K562 (cell line): Measurements from ENCODE around the gene COL11A2. TPM values are rescaled to one million over a fixed set of nuclear protein-coding genes. Genes with fewer than 3 reads are reported as not detected.
A peak's percentile ranks its signal among the peaks of the same experiment; 100 is the strongest.

Experiments
- ATAC-seq: fragments of 200-7000 bp; cut with Tn5 transposase; 3 replicates; pipeline ENCODE4 v1.9.1; 2020; ENCODE audit warnings: moderate library complexity
- BruUV-seq: library from RNA; stranded (reverse); fragments of 400-500 nt; replicated peaks from 2 replicates; lab custom pipeline; 2021; lab: Mats Ljungman, UMichigan
- CTCF ChIA-PET: fragments of 300-600 bp; formaldehyde crosslinking; extraction: SDS; loops from one replicate; lab custom pipeline; 2021; ENCODE audit warnings: low intra/inter-chr PET ratio; lab: Yijun Ruan, JAX
- POLR2A ChIA-PET: fragments of 300-600, 350-650 bp; sonication (Branson Sonifier 250); formaldehyde crosslinking; extraction: SDS; loops from one replicate; lab custom pipeline; 2021; ENCODE audit warnings: antibody characterized with exemption, inconsistent platforms; lab: Yijun Ruan, JAX
- DNase-seq, 4 experiments: peaks; one replicate each; pipeline versions ENCODE4 v3.0.0 to v3.0.0-alpha.2; 2011 to 2018; ENCODE audit warnings: low spot score in 3 of 4, mixed read lengths in 3 of 4; ENCODE audit errors: extremely low read depth in 1 of 4
- FAIRE-seq: peaks from 2 replicates; lab custom pipeline; 2011; peaks lifted over from hg19 to GRCh38; lab: Jason Lieb, UNC
- H2AFZ ChIP-seq: 2 replicates; pipeline ENCODE4 v1.6.0; 2011; ENCODE audit warnings: low read depth, low read length, control low read depth, inconsistent platforms
- H3K27ac ChIP-seq: fragments of 200-600 bp; 3 replicates; pipeline ENCODE4 v1.8.0; 2011; ENCODE audit warnings: low read depth, mild to moderate bottlenecking, control low read depth, inconsistent platforms, low read length, moderate library complexity, mixed read lengths; ENCODE audit errors: extremely low read depth
- H3K27me3 ChIP-seq, 2 experiments: fragments of 300-600 bp in 1 of 2; 2 replicates in 1 of 2; 3 replicates in 1 of 2; pipeline versions ENCODE4 v1.6.0 to v1.8.0; 2011; ENCODE audit warnings: inconsistent platforms in 2 of 2, low read length in 2 of 2, mild to moderate bottlenecking in 1 of 2, mixed read lengths in 1 of 2, moderate library complexity in 1 of 2; ENCODE audit not compliant: control insufficient read depth in 2 of 2, insufficient read depth in 2 of 2
- H3K36me3 ChIP-seq: fragments of 300-600 bp; 3 replicates; pipeline ENCODE4 v1.8.0; 2011; ENCODE audit warnings: mild to moderate bottlenecking, low read length, inconsistent platforms; ENCODE audit not compliant: control insufficient read depth, insufficient read depth
- H3K4me1 ChIP-seq, 2 experiments: fragments of 200-600 bp in 1 of 2; replicated peaks in 1 of 2; 2 replicates in 1 of 2; 3 replicates in 1 of 2; pipeline versions ENCODE4 v1.5.1 to v1.8.0; 2011; ENCODE audit warnings: inconsistent platforms in 2 of 2, low read length in 2 of 2, mild to moderate bottlenecking in 1 of 2, mixed read lengths in 1 of 2, moderate library complexity in 1 of 2; ENCODE audit not compliant: control insufficient read depth in 2 of 2, insufficient read depth in 2 of 2
- H3K4me2 ChIP-seq: 2 replicates; pipeline ENCODE4 v1.6.1; 2011; ENCODE audit warnings: low read length, control low read depth, inconsistent platforms, mixed read lengths; ENCODE audit not compliant: insufficient read depth
- H3K4me3 ChIP-seq: fragments of 200-600 bp; sonication (generic), shearing (Covaris generic); 2 replicates; pipeline ENCODE4 v1.5.1; 2016; ENCODE audit warnings: control low read depth, inconsistent platforms
- H3K79me2 ChIP-seq: fragments of 200-600 bp; 3 replicates; pipeline ENCODE4 v1.8.0; 2011; ENCODE audit warnings: low read length, inconsistent platforms; ENCODE audit not compliant: control insufficient read depth, insufficient read depth
- H3K9ac ChIP-seq, 2 experiments: 2 replicates each; pipeline versions ENCODE4 v1.6.0 to v1.6.1; 2011; ENCODE audit warnings: low read depth in 2 of 2, low read length in 2 of 2, control low read depth in 1 of 2, inconsistent platforms in 1 of 2, mild to moderate bottlenecking in 1 of 2, mixed read lengths in 1 of 2; ENCODE audit not compliant: insufficient read depth in 1 of 2
- H3K9me1 ChIP-seq: one replicate; pipeline ENCODE4 v1.6.0; 2011; ENCODE audit warnings: inconsistent platforms, mild to moderate bottlenecking, low read length, moderate library complexity; ENCODE audit not compliant: control insufficient read depth, insufficient read depth
- H3K9me3 ChIP-seq: replicated peaks from 2 replicates; pipeline ENCODE4 v1.5.1; 2011; ENCODE audit warnings: low read depth, low read length, inconsistent platforms; ENCODE audit not compliant: control insufficient read depth, insufficient read depth
- H4K20me1 ChIP-seq: replicated peaks from 2 replicates; pipeline ENCODE4 v1.6.1; 2011; ENCODE audit warnings: low read length, inconsistent platforms, mixed read lengths; ENCODE audit not compliant: control insufficient read depth, insufficient read depth
- BMI1 ChIP-seq: fragments of 150-350 bp; IDR thresholded peaks from 2 replicates; pipeline ENCODE4 v1.6.1; 2014; ENCODE audit warnings: low read length
- CXXC5 ChIP-seq: fragments of 250-450 bp; sonication (Bioruptor Pico); IDR thresholded peaks from 2 replicates; pipeline ENCODE4 v1.8.0; 2022; ENCODE audit warnings: inconsistent platforms, mild to moderate bottlenecking, moderate library complexity
- DEAF1 ChIP-seq: fragments of 450-650 bp; formaldehyde crosslinking; IDR thresholded peaks from 2 replicates; pipeline ENCODE4 v1.4.0; 2020; ENCODE audit warnings: mild to moderate bottlenecking, moderate library complexity
- DIDO1 ChIP-seq: fragments of 450-650 bp; IDR thresholded peaks from 2 replicates; pipeline ENCODE4 v1.6.1; 2016; ENCODE audit warnings: low read depth, missing biosample characterization, missing genetic modification characterization
- NCOR1 ChIP-seq: fragments of 450-650 bp; IDR thresholded peaks from 2 replicates; pipeline ENCODE4 v1.6.1; 2016; ENCODE audit warnings: mild to moderate bottlenecking, moderate library complexity
- RAD21 ChIP-seq, 2 experiments: fragments of 250-450 bp in 1 of 2; fragments of 450-650 bp in 1 of 2; sonication (Bioruptor Pico) in 1 of 2; formaldehyde crosslinking in 1 of 2; IDR thresholded peaks in 1 of 2; conservative IDR thresholded peaks in 1 of 2; 2 replicates each; pipeline versions ENCODE4 v1.4.0 to v1.8.0; 2020 to 2022; ENCODE audit warnings: mild to moderate bottlenecking in 2 of 2, moderate library complexity in 1 of 2
- REST ChIP-seq, 2 experiments: fragments of 450-650 bp; formaldehyde crosslinking in 1 of 2; IDR thresholded peaks; 2 replicates each; pipeline versions ENCODE4 v1.4.0 to v1.6.1; 2014 to 2020; ENCODE audit warnings: mild to moderate bottlenecking in 2 of 2, borderline replicate concordance in 1 of 2, low read depth in 1 of 2
- RFX1 ChIP-seq: fragments of 450-650 bp; IDR thresholded peaks from 2 replicates; pipeline ENCODE4 v1.6.1; 2016; ENCODE audit warnings: mild to moderate bottlenecking, moderate library complexity
- SMC3 ChIP-seq: conservative IDR thresholded peaks from 2 replicates; pipeline ENCODE4 v1.6.1; 2011; ENCODE audit warnings: low read depth, low read length, improper control_type of control experiment; ENCODE audit not compliant: insufficient read depth
- ZNF140 ChIP-seq: fragments of 250-450 bp; sonication (Bioruptor Pico); IDR thresholded peaks from 2 replicates; pipeline ENCODE4 v1.8.0; 2021; ENCODE audit warnings: moderate library complexity, mild to moderate bottlenecking, inconsistent platforms
- WGBS: fragments of 100-300 bp; shearing (Covaris generic); methylation state at CpG from one replicate; pipeline ENCODE4 v1.1.6; 2016; ENCODE audit warnings: low coverage, mixed read lengths; ENCODE audit not compliant: insufficient coverage; ENCODE audit errors: missing lambda C conversion rate; 5-methylcytosine and 5-hydroxymethylcytosine counted together
- in situ Hi-C: fragments of 300-500 bp; cut with MboI; formaldehyde crosslinking; loops from 4 replicates; pipeline ENCODE4 v1.15.0; 2018; ENCODE audit warnings: inconsistent platforms, mixed read lengths
- intact Hi-C: fragments of 100-400 bp; cut with micrococcal nuclease; formaldehyde crosslinking; loops from 2 replicates; pipeline ENCODE4 v1.14.2; 2022
- polyA plus RNA-seq, 8 experiments: library from polyadenylated mRNA; depleted of rRNA in 4 of 8; stranded (reverse) in 5 of 8; unstranded in 3 of 8; fragments of >200 nt; fragmentation: Nextera tagmentation in 2 of 8; fragmentation: Illumina TruSeq in 1 of 8; extraction: Ambion mirVana in 2 of 8; extraction: Trizol in 1 of 8; gene quantifications; 2 replicates each; pipeline versions ENCODE4 v1.2.1 to v1.2.3, GENCODE V29; 2011 to 2014; ENCODE audit warnings: inconsistent platforms in 1 of 8, missing spikeins in 1 of 8
- total RNA-seq, 7 experiments: library from RNA; depleted of rRNA in 6 of 7; stranded (reverse); fragments of >200 nt in 6 of 7; fragmentation: Illumina TruSeq in 2 of 7; extraction: Trizol in 2 of 7; gene quantifications; 2 replicates each; pipeline versions ENCODE4 v1.2.1 to v1.2.3, GENCODE V29; 2011 to 2021; ENCODE audit warnings: low replicate concordance in 1 of 7

COL11A2 gene
- total and polyA plus RNA-seq, 9 of the 15 experiments (the other 6 are each of a cell fraction or from before 2014, with no cell fraction given): 0.04 to 0.35 (median 0.09) TPM; not detected in 1

DNA sequence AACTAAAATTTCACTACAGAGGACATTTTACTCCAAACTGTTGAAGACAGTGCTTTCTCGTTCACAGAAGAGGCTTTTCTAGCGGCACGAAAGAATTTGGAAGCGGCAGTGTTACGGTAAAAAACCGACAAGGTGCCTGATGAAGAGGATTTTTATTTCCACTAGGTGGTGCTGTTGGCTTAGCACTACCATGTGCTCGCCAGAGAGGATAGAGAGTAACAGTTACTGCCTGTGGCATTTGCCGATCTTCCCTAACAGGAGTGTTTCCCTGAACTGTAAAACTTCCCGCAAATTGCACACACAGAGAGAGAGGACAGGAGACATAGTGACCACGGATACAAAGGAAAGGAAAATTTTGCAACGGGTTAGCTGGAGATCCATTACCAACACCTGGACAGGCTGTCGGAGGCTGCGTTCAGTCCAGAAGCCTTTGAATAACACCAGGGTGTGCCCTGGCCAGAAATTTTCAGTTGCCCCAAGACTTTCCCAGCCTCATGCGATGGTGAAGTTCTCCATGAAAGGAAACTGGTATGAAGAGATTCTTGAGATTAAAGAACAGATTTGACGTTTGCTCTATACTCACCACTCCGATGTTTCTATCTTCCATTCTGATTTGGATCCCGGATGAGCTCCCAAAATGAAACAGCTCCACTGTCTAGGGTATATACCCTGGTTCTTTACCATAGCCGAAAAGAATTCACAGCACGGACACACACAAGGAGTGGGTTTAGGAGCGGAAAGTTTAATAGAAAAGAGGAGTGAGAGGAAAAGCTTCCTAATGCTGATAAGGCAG, 68.3 kb downstream of the COL11A2 start:
- CTCF ChIA-PET: interaction anchor here (0.5 to 3.3 kb wide), 11 partner anchors 18 to 456 kb away, joined by 3 to 26 read pairs (median 4); partner anchors contain the start of gene WDR46
- peak; percentile 69 to 85 (median 74) for DNase-seq
- no peak overlapping the region for H3K9ac ChIP-seq
- 0 out of 2 replicates have a peak, but pooled peaks cover 5% of the 10 kb centered on the region for H3K9me3 ChIP-seq
- in situ Hi-C loops (no loop called here), intact Hi-C loops (loop anchor here (1.0 to 10.0 kb wide), 4 partner anchors 24 to 301 kb away; partner anchors contain the start of gene SYNGAP1)
- no TSS peak for BruUV-seq
- peak overlapping the region; percentile 42; the same call in 1 of the 2 replicates for H3K4me2 ChIP-seq
- peak; percentile 96 for ATAC-seq
- FAIRE-seq: peak; percentile 98
- POLR2A ChIA-PET: interaction anchor here (1.2 to 2.5 kb wide), 2 partner anchors 125 to 148 kb away, joined by 5 to 12 read pairs; partner anchors contain the start of genes RPS18 and VPS52
- 22% methylated on average over 20 of the region's 20 CpGs for WGBS
- H3K79me2 ChIP-seq: no peaks in the 10 kb centered on the region
- peaks cover 5 to 22% of the 10 kb centered on the region in 2 experiments; a peak in 4 of 5 replicates for H3K27me3 ChIP-seq
- no peaks in the 10 kb centered on the region for H3K9me1 ChIP-seq
- no peaks in the 10 kb centered on the region for H3K36me3 ChIP-seq
- H3K4me1 ChIP-seq: no peaks in the 10 kb centered on the region
- H4K20me1 ChIP-seq: no peaks in the 10 kb centered on the region
- no peak overlapping the region for H3K4me3 ChIP-seq
- H3K27ac ChIP-seq: no peak overlapping the region
- peak overlapping the region; percentile 53; the same call in 1 of the 2 replicates for H2AFZ ChIP-seq
- TF ChIP-seq RFX1 (no peak), NCOR1 (no peak), SMC3 (peak; percentile 89), DEAF1 (CRISPR knock-in tag) (peak; percentile 89), REST (IDR thresholded peaks at IDR 0.05; ENCODE audit: borderline replicate concordance) (peak; percentile 89), REST (CRISPR knock-in tag; IDR thresholded peaks at IDR 0.05; ENCODE audit: low read depth) (no peak), ZNF140 (CRISPR knock-in tag) (no peak), DIDO1 (tag) (no peak), RAD21 (CRISPR knock-in tag; conservative IDR thresholded peaks at IDR 0.05 in 1 of 2, IDR thresholded peaks at IDR 0.05 in 1 of 2) (peak; percentile 90 to 96), BMI1 (no peak), CXXC5 (CRISPR knock-in tag) (0 out of 2 replicates have a peak, but pooled peaks have one; percentile 12)
